ENCODE measurements around the gene SPRY4.

SPRY4 gene

GRCh38 chr5:142330026-142330425 lies 5.2 kb upstream of the SPRY4 start:
- H3K9me3 ChIP-seq (ENCODE audit: control insufficient read depth, insufficient read depth, low read length) = no peaks in the 10 kb centered on the region
- H3K36me3 ChIP-seq (ENCODE audit: control insufficient read depth, insufficient read depth, low read length) = no peaks in the 10 kb centered on the region
- peaks cover 22% of the 10 kb centered on the region for H3K4me1 ChIP-seq (ENCODE audit: control insufficient read depth, insufficient read depth, low read length)
- H3K4me3 ChIP-seq (ENCODE audit: low read depth, low read length) = no peak overlapping the region
- H3K9ac ChIP-seq (ENCODE audit: low read depth, low read length) = no peak overlapping the region
- H3K27me3 ChIP-seq (ENCODE audit: control insufficient read depth, insufficient read depth, low read length) = no peaks in the 10 kb centered on the region

- Histone ChIP-seq H3K9ac (ENCODE audit: low read depth, low read length) (peak overlapping the region; percentile 97), H3K36me3 (ENCODE audit: control insufficient read depth, insufficient read depth, low read length) (peaks cover 8% of the 10 kb centered on the region), H3K9me3 (ENCODE audit: control insufficient read depth, insufficient read depth, low read length) (no peaks in the 10 kb centered on the region), H3K27me3 (ENCODE audit: control insufficient read depth, insufficient read depth, low read length) (peaks cover 5% of the 10 kb centered on the region), H3K4me1 (ENCODE audit: control insufficient read depth, insufficient read depth, low read length) (peaks cover 19% of the 10 kb centered on the region), H3K4me3 (ENCODE audit: low read depth, low read length) (peak overlapping the region; percentile 88)
Observed at GRCh38 chr5:142327111-142327842, 2.5 kb upstream of the SPRY4 start.

GRCh38 chr5:142326480-142326938 lies 1.7 kb upstream of the SPRY4 start:
- Histone ChIP-seq H3K9me3 (ENCODE audit: control insufficient read depth, insufficient read depth, low read length) (no peaks in the 10 kb centered on the region), H3K27me3 (ENCODE audit: control insufficient read depth, insufficient read depth, low read length) (peaks cover 5% of the 10 kb centered on the region), H3K9ac (ENCODE audit: low read depth, low read length) (peak overlapping the region; percentile 97), H3K4me1 (ENCODE audit: control insufficient read depth, insufficient read depth, low read length) (peaks cover 20% of the 10 kb centered on the region), H3K36me3 (ENCODE audit: control insufficient read depth, insufficient read depth, low read length) (peaks cover 11% of the 10 kb centered on the region), H3K4me3 (ENCODE audit: low read depth, low read length) (peak overlapping the region; percentile 88)

GRCh38 chr5:142325725-142326479 lies 1.1 kb upstream of the SPRY4 start:
- Histone ChIP-seq H3K4me3 (ENCODE audit: low read depth, low read length) (peak overlapping the region; percentile 88), H3K4me1 (ENCODE audit: control insufficient read depth, insufficient read depth, low read length) (peaks cover 25% of the 10 kb centered on the region), H3K9me3 (ENCODE audit: control insufficient read depth, insufficient read depth, low read length) (no peaks in the 10 kb centered on the region), H3K9ac (ENCODE audit: low read depth, low read length) (peak overlapping the region; percentile 97), H3K36me3 (ENCODE audit: control insufficient read depth, insufficient read depth, low read length) (peaks cover 11% of the 10 kb centered on the region), H3K27me3 (ENCODE audit: control insufficient read depth, insufficient read depth, low read length) (peaks cover 5% of the 10 kb centered on the region)

GRCh38 chr5:142324136-142324870 lies 518 bp downstream of the SPRY4 start:
- H3K4me3 ChIP-seq (ENCODE audit: low read depth, low read length) = peak overlapping the region; percentile 88
- H3K9me3 ChIP-seq (ENCODE audit: control insufficient read depth, insufficient read depth, low read length) = no peaks in the 10 kb centered on the region
- peak overlapping the region; percentile 83 for H3K9ac ChIP-seq (ENCODE audit: low read depth, low read length)
- H3K4me1 ChIP-seq (ENCODE audit: control insufficient read depth, insufficient read depth, low read length) = peaks cover 38% of the 10 kb centered on the region
- H3K27me3 ChIP-seq (ENCODE audit: control insufficient read depth, insufficient read depth, low read length) = peaks cover 5% of the 10 kb centered on the region
- H3K36me3 ChIP-seq (ENCODE audit: control insufficient read depth, insufficient read depth, low read length) = peaks cover 11% of the 10 kb centered on the region

- Histone ChIP-seq H3K4me1 (ENCODE audit: control insufficient read depth, insufficient read depth, low read length) (peaks cover 45% of the 10 kb centered on the region), H3K9ac (ENCODE audit: low read depth, low read length) (peak overlapping the region; percentile 83), H3K4me3 (ENCODE audit: low read depth, low read length) (peak overlapping the region; percentile 88), H3K27me3 (ENCODE audit: control insufficient read depth, insufficient read depth, low read length) (peaks cover 5% of the 10 kb centered on the region), H3K36me3 (ENCODE audit: control insufficient read depth, insufficient read depth, low read length) (peaks cover 11% of the 10 kb centered on the region), H3K9me3 (ENCODE audit: control insufficient read depth, insufficient read depth, low read length) (no peaks in the 10 kb centered on the region)
Observed at GRCh38 chr5:142323480-142324135, 1.2 kb downstream of the SPRY4 start.

- Histone ChIP-seq H3K9me3 (ENCODE audit: control insufficient read depth, insufficient read depth, low read length) (no peaks in the 10 kb centered on the region), H3K27me3 (ENCODE audit: control insufficient read depth, insufficient read depth, low read length) (peaks cover 5% of the 10 kb centered on the region), H3K4me3 (ENCODE audit: low read depth, low read length) (peak overlapping the region; percentile 88), H3K9ac (ENCODE audit: low read depth, low read length) (peak overlapping the region; percentile 83), H3K36me3 (ENCODE audit: control insufficient read depth, insufficient read depth, low read length) (peaks cover 11% of the 10 kb centered on the region), H3K4me1 (ENCODE audit: control insufficient read depth, insufficient read depth, low read length) (peaks cover 42% of the 10 kb centered on the region)
Observed at GRCh38 chr5:142322747-142323479, 1.9 kb downstream of the SPRY4 start.

GRCh38 chr5:142322403-142322746 lies 2.4 kb downstream of the SPRY4 start:
- Histone ChIP-seq H3K9me3 (ENCODE audit: control insufficient read depth, insufficient read depth, low read length) (no peaks in the 10 kb centered on the region), H3K4me3 (ENCODE audit: low read depth, low read length) (peak overlapping the region; percentile 88), H3K27me3 (ENCODE audit: control insufficient read depth, insufficient read depth, low read length) (peaks cover 5% of the 10 kb centered on the region), H3K9ac (ENCODE audit: low read depth, low read length) (no peak overlapping the region), H3K4me1 (ENCODE audit: control insufficient read depth, insufficient read depth, low read length) (peaks cover 38% of the 10 kb centered on the region), H3K36me3 (ENCODE audit: control insufficient read depth, insufficient read depth, low read length) (peaks cover 11% of the 10 kb centered on the region)

GRCh38 chr5:142320851-142321560 lies 3.8 kb downstream of the SPRY4 start:
- Histone ChIP-seq H3K9me3 (ENCODE audit: control insufficient read depth, insufficient read depth, low read length) (no peaks in the 10 kb centered on the region), H3K9ac (ENCODE audit: low read depth, low read length) (peak overlapping the region; percentile 76), H3K36me3 (ENCODE audit: control insufficient read depth, insufficient read depth, low read length) (peaks cover 11% of the 10 kb centered on the region), H3K4me3 (ENCODE audit: low read depth, low read length) (peak overlapping the region; percentile 49), H3K27me3 (ENCODE audit: control insufficient read depth, insufficient read depth, low read length) (peaks cover 5% of the 10 kb centered on the region), H3K4me1 (ENCODE audit: control insufficient read depth, insufficient read depth, low read length) (peaks cover 34% of the 10 kb centered on the region)

GRCh38 chr5:142320430-142320738 lies 4.4 kb downstream of the SPRY4 start:
- Histone ChIP-seq H3K4me3 (ENCODE audit: low read depth, low read length) (peak overlapping the region; percentile 49), H3K9ac (ENCODE audit: low read depth, low read length) (no peak overlapping the region), H3K9me3 (ENCODE audit: control insufficient read depth, insufficient read depth, low read length) (no peaks in the 10 kb centered on the region), H3K4me1 (ENCODE audit: control insufficient read depth, insufficient read depth, low read length) (peaks cover 34% of the 10 kb centered on the region), H3K27me3 (ENCODE audit: control insufficient read depth, insufficient read depth, low read length) (peaks cover 5% of the 10 kb centered on the region), H3K36me3 (ENCODE audit: control insufficient read depth, insufficient read depth, low read length) (peaks cover 11% of the 10 kb centered on the region)

Measured in iPS-15b (cell line).